Astrocyte (in vitro differentiated cells and primary cell): ENCODE data around the gene ADGRG2.

Experiments used
- EZH2 ChIP-seq: IDR thresholded peaks from 2 replicates; pipeline ENCODE4 v1.6.1; 2012; ENCODE audit warnings: mild to moderate bottlenecking, low read length, inconsistent platforms; ENCODE audit not compliant: insufficient read depth
- TF ChIP-seq, protein P1 (sequence below): IDR thresholded peaks from 2 replicates; pipeline ENCODE4 v1.5.1; 2011; ENCODE audit warnings: low read depth, mild to moderate bottlenecking, inconsistent platforms, low read length, moderate library complexity; ENCODE audit not compliant: insufficient read depth

DNA sequence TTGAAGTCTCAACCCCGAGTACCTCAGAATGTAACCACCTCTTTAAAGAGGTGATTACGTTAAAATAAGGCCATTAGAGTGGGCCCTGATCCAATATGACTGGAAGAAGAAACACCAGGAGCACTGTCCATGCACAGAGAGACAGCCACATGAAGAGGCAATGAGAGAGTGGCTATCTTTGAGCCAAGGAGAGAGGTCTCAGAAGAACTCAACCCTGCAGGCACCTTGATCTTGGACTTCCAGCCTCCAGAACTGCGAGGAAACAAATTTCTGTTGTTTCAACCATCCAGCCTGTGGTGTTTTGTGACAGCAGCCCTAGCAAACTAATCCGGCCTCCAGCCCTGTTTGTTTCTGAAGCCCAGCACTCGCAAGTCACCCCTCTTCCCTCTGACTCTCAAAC is 46.3 kb upstream of the ADGRG2 start:
- TF ChIP-seq, protein P1, sequence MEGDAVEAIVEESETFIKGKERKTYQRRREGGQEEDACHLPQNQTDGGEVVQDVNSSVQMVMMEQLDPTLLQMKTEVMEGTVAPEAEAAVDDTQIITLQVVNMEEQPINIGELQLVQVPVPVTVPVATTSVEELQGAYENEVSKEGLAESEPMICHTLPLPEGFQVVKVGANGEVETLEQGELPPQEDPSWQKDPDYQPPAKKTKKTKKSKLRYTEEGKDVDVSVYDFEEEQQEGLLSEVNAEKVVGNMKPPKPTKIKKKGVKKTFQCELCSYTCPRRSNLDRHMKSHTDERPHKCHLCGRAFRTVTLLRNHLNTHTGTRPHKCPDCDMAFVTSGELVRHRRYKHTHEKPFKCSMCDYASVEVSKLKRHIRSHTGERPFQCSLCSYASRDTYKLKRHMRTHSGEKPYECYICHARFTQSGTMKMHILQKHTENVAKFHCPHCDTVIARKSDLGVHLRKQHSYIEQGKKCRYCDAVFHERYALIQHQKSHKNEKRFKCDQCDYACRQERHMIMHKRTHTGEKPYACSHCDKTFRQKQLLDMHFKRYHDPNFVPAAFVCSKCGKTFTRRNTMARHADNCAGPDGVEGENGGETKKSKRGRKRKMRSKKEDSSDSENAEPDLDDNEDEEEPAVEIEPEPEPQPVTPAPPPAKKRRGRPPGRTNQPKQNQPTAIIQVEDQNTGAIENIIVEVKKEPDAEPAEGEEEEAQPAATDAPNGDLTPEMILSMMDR, result no peak
- TF ChIP-seq EZH2, result no peak
